ENCODE results near the gene P3H2.

Gene P3H2

DNA sequence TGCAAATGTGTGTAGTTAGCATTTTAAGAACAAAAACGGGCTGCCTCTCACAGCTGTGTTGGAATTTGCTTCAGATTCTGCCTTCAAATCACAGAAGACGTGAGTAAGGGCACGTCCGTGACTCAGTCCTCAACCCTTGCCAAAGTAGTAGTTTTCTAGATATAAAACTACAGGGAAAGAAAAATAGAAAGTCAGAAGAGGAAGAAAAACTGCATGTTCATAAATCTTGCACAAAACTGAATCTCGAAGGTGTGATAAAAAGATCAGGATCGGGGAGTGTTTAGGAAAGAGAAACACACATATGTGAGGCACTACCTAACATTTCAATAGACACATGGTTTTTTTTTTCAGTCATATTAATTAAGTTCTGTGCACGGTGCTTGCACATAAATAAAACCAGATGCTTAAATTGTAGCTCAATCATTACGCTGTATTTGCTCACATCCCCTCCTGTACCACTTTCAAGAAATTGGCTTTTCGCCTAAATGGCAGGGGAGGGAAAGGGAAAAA, 71.7 kb downstream of the P3H2 start:
- no peak for DNase-seq

DNA sequence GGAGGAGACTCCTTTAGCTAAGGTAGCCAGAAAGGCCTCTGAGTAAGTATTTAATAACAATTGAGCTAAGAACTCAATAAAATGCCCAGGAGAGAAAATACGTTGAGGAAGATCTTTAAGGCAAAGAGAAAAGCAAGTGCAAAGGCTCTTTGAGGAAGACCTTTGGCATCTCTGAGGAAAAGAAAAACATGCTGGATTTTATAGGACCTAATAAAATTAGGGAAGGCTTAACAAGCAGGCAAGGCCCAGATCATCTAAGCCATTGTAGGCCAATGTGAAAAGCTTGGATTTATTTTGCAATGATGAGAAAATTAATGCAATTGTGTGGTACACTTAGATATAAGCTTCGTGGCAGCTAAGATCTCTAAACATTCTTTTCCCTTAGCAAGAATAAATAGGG, 75.7 kb downstream of the P3H2 start:
- no peak for DNase-seq

DNA sequence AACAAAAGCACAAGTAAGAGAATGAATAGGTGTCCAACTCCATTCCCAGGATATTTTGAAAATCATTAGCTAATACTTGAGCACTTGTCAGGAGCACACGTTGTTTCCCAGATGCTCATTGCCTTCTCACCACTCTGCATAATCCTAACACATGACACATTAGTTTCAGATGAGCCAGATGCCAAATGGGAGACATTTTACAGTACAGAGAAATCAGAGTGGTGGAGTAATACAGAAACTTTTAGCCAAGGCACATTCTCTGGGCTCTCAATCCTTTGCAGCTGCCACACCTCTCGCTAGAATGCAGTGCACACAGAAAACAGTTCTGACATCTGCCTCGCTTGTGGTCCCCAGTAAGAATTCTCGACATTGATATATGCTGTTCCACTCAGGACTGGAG, 76.6 kb downstream of the P3H2 start:
- no peak for DNase-seq

DNA sequence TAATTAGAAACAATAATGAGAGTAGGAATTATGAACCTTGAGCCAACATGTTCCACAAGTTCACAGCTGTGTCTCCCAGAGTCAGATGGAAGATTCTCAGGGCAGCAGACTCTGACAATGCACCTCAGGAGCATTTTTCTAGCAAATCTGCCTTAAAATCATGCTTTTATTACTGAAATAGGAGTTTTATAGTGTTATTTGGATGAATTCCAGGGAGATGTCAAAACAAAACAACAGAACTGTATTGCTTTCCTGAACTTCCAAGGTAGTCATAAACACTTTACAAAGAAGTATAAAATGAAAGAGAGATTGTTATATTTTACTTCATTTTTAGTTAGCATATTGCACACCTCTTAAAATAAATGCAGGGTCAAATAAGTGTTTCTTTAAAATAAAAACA, 77.0 kb downstream of the P3H2 start:
- no peak for DNase-seq

DNA sequence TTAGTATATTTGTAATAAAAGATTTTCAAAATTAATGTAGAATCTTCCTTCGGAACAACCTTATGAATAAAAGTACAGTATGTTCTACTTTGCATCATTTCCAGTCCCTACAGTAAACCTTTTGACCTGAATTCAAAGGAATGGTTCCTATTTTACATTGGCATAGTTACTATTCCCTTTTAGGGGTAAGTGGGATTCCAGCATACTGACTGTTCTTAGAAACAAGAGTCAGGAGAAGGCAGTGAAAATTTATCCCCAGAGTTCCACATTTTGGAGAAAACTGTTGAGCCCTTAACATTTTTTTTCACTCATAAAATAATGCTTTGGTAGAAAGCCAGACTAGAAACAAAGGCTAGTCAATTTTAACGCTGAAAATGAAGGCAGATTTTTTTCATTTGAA, 78.1 kb downstream of the P3H2 start:
- DNase-seq, result no peak

DNA sequence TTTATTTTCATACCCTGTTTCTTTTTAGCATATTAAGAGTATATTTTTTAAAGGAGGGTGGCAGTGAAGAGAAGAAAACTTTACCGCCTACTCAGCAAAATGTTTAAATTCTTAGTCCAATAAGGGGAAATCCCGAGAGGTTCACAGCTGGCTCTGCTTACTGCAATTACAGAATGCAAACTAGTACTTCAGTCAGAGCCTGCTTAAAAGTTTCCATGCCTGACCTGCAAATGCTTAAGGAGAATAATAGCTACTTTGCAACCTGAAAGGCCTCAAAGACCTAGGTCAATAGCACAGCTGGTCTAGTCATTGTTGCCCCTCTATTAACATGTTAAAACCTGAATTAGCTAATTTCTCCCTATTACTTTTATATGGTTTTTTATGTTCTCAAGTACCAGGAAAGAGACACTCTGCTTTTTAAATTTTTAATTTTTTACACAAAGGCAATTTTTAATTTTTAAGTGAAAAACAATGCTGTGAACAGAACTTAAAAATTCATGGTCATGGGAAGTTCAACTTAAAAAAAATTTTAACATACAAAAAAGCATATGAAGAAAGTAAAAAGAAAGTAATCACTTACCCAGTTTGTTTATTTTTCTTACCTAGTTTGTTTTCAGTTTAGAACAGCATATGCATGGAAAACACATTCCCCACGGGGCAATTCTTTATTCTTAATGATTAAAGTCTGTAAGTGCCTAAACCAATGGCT, 79.2 kb downstream of the P3H2 start:
- no peak for DNase-seq

DNA sequence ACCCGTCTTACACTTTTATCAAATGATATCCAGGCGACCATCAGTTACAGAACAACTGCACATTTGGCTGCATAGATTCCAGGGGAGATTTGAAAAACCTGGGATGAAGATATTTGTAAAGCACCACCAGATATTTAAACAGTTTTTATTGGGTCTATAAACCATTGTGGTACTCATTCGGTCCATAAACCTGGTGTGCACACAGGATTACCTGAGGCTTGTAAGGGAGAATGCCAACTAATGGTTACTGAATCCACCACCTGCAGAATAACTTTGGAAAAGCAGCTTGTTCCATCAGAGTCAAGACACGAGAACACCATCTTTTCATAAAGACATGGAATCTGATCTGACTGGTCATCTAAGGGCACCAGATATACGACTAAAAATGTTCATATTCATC, 80.6 kb downstream of the P3H2 start:
- DNase-seq, result no peak

DNA sequence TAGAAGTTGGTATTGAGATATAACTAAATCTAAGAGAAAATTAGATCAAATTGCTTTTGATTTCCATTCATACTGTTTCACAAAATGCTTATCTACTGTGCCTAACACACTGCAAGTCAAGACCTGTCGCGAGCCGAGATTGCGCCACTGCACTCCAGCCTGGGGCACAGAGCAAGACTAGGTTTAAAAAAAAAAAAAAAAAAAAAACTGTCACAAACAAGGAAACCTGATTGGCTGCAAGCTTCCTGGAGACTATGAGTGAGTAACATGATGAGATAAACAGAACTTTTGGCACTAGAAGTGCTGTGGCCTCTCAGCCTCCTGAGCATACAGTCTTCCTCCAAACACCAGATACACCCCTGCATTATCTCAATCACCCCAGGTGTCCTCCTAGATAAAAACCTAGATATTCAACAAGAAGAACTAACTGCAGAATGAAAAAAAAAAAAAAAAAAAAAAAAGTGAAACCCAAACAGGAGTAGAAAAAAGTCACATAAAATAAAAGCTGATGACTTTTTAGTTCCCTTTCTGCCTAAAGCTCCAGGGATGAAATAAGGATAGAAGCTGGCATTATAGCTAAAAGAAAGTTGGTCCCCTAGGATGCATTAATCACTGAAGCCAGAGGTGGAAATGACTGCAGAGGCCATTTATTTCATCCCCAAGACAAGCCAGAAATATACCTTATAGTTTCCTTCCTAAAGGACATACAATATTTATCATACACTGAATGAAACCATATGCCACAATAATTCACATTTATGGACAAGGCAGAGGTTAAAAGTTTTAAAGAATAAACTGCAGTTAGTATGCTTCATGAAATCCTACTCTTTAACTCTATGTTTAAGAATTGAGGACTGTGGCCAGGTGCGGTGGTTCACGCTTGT, 82.4 kb downstream of the P3H2 start:
- DNase-seq, result no peak

DNA sequence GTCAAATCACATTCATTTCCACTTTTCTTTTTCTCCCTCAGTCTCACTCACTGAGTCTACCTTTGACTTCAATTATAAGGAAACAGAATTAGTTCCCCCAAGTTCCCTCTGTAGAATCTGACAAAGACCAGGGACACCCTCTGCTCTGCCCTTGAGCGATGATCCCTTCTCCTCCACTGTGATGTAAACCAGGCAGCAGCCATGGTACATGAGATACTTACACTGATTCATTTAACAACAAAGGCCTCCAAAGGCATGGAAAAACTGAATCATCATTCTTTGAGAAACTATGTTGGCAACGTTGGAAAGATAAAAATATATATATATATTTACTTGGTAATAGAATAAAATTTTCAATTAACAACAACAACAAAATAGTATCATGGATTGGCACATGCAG, 84.1 kb downstream of the P3H2 start:
- DNase-seq, result no peak

DNA sequence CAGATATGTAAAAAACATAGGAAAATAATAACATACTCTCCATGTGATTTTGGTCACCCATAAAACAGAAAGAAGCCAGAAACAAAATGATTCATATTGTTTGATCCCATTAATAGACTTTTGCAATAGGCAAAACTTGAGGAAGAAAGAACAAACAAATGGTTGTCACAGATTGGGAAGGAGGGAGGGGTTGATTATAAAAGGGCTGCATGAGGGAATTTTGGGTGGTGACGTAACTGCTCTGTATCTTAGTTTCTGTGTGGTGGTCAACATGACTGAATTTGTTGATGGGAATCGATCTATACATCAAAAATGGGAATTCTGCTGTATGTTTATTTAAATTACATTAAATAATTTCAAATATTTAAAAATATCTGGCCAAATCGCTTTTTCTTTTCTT, 86.3 kb downstream of the P3H2 start:
- DNase-seq, result no peak

DNA sequence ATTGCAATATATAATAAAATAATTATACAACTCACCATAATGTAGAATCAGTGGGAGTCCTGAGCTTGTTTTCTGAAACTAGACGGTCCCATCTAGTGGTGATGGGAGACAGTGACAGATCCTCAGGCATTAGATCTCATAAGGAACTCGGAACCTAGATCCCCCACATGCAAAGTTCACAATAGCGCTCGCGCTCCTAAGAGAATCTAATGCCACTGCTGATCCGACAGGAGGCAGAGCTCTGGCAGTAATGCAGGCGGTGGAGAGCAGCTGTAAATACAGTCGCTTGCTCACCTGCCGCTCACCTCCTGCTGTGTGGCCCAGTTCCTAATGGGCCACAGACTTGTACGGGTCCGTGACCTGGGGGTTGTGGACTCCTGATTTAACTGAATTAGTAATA, 87.8 kb downstream of the P3H2 start:
- DNase-seq, result no peak

DNA sequence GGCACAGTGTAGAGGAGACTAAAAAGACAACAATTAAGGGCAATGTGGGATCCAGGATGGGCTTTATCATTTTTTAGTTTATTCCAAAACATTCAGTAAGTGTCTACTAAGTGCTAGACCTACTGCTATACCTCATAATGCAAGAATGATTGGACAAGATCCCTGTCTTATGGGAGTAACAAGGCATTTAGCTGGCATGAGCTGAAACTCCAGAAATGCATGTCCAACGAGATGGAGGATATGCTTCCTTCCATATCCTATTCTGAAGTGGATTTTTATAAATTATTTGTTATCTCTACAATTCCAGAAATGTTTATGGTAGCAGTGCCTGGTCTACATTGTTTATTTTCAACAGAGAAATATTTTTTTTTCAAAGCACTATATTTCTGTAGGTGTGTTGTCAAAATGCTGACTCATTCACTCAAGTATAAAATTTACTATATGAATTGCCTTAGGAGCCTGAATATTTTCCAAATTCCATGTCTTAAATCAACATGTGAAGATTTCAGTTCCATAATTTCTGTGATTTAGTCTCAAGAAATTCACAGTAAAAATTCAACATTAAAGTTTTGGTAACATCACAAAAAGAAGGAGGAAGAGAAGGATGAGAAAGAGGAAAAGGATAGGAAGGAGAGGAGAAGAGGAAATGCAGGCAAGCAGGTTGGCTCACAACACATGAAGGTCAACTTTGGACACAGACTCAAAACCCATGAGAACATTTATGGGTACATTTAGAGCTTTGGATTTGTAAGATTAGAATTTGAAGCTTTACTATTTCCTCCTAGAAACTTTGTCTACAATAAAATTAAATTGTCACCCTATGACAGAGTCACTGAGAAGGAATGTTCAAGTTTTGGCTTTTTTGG, 88.6 kb downstream of the P3H2 start:
- no peak for DNase-seq

DNA sequence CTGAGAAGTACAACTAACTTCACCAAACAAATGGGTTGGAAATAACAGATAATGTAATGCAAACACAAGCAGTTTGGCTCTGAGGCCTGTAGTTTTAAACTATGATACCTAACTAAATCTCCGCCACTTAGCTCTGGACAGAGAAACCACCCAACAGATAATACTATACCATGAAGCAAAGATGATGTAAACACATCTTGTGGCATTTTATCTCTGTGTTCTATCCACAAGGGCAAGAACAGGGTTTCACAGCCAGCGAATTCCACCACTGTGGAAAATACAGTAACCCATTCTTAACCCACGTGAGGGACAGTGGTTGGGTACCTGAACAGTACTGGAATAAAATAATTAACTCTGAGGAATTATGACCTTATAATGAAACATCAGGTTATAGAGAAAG, 93.6 kb downstream of the P3H2 start:
- DNase-seq, result no peak

DNA sequence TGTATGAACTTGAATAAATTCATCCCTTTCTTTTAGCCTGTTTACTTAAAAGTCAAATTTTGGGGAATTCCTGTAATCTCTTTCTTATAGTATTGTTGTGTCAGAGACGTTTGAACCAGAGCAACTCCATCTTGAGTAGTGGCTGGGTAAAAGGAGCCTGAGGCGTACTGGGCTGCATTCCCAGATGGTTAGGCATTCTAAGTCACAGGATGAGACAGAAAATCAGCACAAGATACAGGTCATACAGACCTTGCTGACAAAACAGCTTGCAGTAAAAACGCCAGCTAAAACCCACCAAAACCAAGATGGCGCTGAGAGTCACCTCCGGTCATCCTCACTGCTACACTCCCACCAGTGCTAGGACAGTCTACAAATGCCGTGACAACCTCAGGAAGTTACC, 94.5 kb downstream of the P3H2 start:
- no peak for DNase-seq

DNA sequence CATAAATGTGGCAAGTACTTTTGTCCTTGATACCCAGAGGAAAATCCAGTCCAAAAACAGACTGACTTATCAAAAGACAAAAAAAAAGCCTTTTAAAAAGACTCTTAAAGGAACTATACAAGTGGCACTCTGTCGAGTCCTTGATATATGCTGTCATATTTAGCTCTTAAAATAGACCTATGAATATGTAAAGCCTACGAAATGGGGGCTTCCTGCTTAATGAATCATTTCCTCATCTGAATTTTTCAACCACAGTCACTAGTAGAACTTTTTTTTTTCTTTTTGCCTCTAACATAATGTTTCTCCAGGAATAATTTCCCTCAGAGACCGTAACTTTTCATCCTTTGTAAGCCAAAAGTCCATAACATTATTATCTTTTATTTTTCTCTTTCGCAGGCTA, 95.8 kb downstream of the P3H2 start:
- DNase-seq, result no peak

DNA sequence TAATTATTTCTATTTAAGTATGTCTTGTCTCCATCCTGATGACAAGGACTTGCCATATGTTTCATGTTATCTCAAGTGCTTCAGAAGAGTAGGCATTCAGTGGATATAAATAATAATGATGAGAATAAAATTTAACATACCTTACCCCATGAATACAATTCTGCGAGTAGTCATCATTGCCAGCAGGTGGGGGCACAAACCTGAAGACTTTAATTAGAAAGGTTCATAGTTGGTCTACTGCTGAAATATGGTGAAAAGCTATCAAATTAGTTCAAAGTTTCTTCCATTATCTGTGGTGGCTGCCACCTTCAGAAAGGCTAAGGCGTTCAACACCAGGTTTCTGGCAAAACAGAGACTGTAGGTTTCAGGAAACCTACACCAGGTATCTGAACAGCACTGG, 100.9 kb downstream of the P3H2 start:
- no peak for DNase-seq

DNA sequence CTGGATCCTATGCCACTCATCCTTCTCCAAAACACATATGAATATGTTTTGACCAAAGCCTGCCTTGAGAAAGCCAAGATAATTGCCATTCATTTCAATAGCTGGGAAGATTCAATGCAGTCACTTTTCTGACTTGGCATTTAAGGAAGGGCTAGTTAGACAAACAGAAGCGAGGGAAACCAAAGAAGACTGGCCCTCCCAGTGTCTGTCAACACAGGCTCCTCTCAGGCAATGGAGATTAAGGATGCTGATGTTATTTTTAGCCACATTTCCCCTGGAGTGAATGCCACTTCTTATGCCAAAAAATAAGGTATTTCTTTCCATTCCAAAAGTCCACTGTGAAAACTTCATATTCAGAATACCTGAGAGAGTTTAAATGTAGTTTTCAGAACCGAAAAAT, 101.7 kb downstream of the P3H2 start:
- no peak for DNase-seq

DNA sequence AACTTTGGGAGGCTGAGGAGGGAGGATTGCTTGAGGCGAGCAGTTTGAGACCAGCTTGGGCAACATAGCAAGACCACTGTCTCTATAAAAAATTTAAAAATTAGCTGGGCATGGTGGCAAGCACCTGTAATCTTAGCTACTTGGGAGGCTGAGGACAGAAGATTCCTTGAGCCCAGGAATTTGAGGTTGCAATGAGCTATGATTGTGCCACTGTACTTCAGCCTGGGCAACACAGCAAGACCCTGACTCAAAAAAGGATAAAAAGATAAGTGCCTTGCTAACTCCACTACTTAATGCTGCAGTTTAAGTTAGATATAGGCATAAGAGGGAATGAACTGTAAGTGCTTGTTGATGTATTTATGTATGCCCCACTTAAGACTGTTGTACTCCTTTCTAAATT, 102.2 kb downstream of the P3H2 start:
- no peak for DNase-seq

DNA sequence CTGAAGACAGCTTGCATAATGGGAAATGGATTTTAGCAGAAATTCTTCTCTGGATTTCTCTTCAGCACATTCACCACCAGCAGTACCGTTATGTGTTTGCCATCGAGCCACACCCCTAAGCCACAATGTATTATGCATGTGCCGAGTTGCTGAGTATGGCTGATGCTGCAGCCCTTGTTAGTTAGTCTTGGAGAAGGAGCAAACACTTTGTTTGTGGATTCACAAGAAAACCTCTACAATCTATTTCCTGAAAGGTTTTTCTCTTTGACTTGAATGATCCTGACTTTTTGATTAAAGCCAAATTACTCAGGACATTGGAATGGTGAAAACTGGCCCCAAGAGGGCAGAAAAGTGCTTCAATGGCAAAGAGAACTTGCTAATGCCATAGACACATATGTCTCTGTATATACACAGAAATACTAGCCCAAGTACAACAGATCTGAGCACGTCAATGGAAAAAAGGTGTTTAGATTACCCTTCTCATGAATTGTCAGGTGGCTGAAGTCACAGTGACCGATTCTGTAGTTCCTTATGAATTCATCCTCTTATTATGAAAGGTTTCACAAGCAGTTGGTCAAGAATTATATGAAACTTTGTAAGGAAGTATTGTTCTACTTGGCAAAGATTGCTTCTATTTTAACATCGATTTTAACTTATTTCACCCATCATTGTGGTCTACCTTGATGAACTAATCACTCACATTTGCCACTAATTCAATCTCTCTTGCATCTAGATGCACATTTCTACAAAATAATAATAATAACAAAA, 103.0 kb downstream of the P3H2 start:
- no peak for DNase-seq

DNA sequence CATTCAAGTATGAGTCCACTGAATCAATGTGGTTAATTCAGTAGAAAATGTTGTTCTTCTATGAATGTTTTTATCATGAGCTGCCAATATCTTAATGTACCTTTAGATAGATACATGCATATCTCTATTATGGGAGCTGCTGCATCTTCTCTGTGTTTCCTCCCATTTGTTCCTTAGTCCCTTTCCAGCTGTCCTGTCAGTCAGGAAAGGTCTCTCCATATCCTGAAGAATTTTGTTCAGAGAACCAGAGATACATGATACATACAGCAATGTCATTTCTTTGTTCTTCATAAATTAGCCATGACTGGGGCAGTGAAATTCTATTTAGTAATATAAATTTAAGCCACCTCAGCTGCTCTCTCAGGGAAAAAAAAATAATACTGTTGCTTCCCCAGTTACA, 103.7 kb downstream of the P3H2 start:
- DNase-seq, result no peak

DNA sequence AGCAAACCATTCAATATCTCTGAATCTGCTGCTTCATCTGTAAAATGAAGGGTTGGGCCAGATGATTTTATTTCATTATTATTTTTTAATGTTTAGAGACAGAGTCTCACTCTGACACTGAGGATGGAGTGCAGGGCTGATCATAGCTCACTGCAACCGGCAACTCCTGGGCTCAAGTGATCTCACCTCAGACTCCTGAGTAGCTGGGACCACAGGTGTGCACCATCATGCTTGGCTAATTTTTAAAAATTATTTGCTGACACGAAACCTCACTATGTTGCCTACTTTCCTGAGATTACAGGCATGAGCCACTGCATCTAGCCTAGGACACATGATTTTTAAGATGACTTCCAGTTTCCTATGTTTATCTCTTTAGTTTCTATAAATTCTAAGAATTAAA, 105.8 kb downstream of the P3H2 start:
- DNase-seq, result no peak
